IMR-90 (cell line): ENCODE data around the gene B3GNT5. TPM values are rescaled to one million over a fixed set of nuclear protein-coding genes. Genes with fewer than 3 reads are reported as not detected.

Experiments used
- ATAC-seq: fragments of 200-7000 bp; cut with Tn5 transposase; 2 replicates; pipeline ENCODE4 v1.9.1; 2020; ENCODE audit warnings: low read depth, mild to moderate bottlenecking, moderate library complexity
- BruUV-seq: library from RNA; stranded (reverse); fragments of 400-500 nt; replicated peaks from 2 replicates; lab custom pipeline; 2021; lab: Mats Ljungman, UMichigan
- CTCF ChIA-PET: fragments of 300-600 bp; formaldehyde crosslinking; extraction: SDS; loops from one replicate; lab custom pipeline; 2021; ENCODE audit warnings: antibody characterized with exemption; lab: Yijun Ruan, JAX
- POLR2A ChIA-PET: fragments of 300-600 bp; sonication (Branson Sonifier 250); formaldehyde crosslinking; loops from one replicate; lab custom pipeline; 2022; ENCODE audit warnings: antibody characterized with exemption; ENCODE audit not compliant: unreplicated experiment; lab: Charles Lee
- DNase-seq: peaks from one replicate; pipeline ENCODE4 v3.0.0; 2013
- H2AFZ ChIP-seq: replicated peaks from 2 replicates; pipeline ENCODE3; 2013; ENCODE audit warnings: low read length, mild to moderate bottlenecking; ENCODE audit not compliant: poor library complexity
- H2AK5ac ChIP-seq: 2 replicates; pipeline ENCODE4 v1.6.1; 2013; ENCODE audit warnings: low read depth, low read length, inconsistent platforms
- H2AK9ac ChIP-seq: replicated peaks from 2 replicates; pipeline ENCODE3; 2013; ENCODE audit warnings: mild to moderate bottlenecking, low read depth, low read length, moderate library complexity; ENCODE audit not compliant: poor library complexity
- H2BK120ac ChIP-seq: 2 replicates; pipeline ENCODE4 v1.6.1; 2013; ENCODE audit warnings: low read depth, low read length, inconsistent platforms
- H2BK15ac ChIP-seq: 3 replicates; pipeline ENCODE4 v1.6.1; 2013; ENCODE audit warnings: low read depth, low read length, inconsistent platforms
- H2BK20ac ChIP-seq: 2 replicates; pipeline ENCODE4 v1.6.1; 2013; ENCODE audit warnings: low read depth, mild to moderate bottlenecking, inconsistent platforms, low read length, moderate library complexity
- H2BK5ac ChIP-seq: 2 replicates; pipeline ENCODE4 v1.6.1; 2013; ENCODE audit warnings: mild to moderate bottlenecking, low read depth, low read length, inconsistent platforms; ENCODE audit not compliant: poor library complexity, severe bottlenecking
- H3K14ac ChIP-seq: replicated peaks from 2 replicates; pipeline ENCODE4 v1.6.1; 2013; ENCODE audit warnings: low read depth, low read length, inconsistent platforms
- H3K18ac ChIP-seq: 2 replicates; pipeline ENCODE4 v1.6.1; 2013; ENCODE audit warnings: low read depth, low read length, control low read depth
- H3K23ac ChIP-seq: 2 replicates; pipeline ENCODE4 v1.6.1; 2013; ENCODE audit warnings: low read depth, low read length, inconsistent platforms
- H3K27ac ChIP-seq: 2 replicates; pipeline ENCODE4 v1.5.1; 2013; ENCODE audit warnings: mild to moderate bottlenecking, control low read depth, low read length; ENCODE audit not compliant: insufficient read depth
- H3K27me3 ChIP-seq: 2 replicates; pipeline ENCODE4 v1.6.1; 2013; ENCODE audit warnings: low read length; ENCODE audit not compliant: control insufficient read depth, insufficient read depth
- H3K36me3 ChIP-seq: 2 replicates; pipeline ENCODE4 v1.6.1; 2013; ENCODE audit warnings: low read length, mixed read lengths; ENCODE audit not compliant: control insufficient read depth, insufficient read depth
- H3K4ac ChIP-seq: 2 replicates; pipeline ENCODE4 v1.6.1; 2013; ENCODE audit warnings: low read depth, low read length, inconsistent platforms
- H3K4me1 ChIP-seq: 2 replicates; pipeline ENCODE4 v1.6.1; 2013; ENCODE audit warnings: low read length, mixed read lengths; ENCODE audit not compliant: control insufficient read depth, insufficient read depth
- H3K4me2 ChIP-seq: 2 replicates; pipeline ENCODE4 v1.6.1; 2013; ENCODE audit warnings: low read depth, mild to moderate bottlenecking, control low read depth, low read length, moderate library complexity
- H3K4me3 ChIP-seq: 2 replicates; pipeline ENCODE4 v1.5.1; 2013; ENCODE audit warnings: low read depth, mild to moderate bottlenecking, control low read depth, low read length, moderate library complexity; ENCODE audit not compliant: insufficient read depth
- H3K56ac ChIP-seq: 2 replicates; pipeline ENCODE4 v1.6.1; 2013; ENCODE audit warnings: low read length, inconsistent platforms; ENCODE audit not compliant: insufficient read depth; ENCODE audit errors: extremely low read depth
- H3K79me1 ChIP-seq, 2 experiments: 2 replicates each; pipeline ENCODE4 v1.6.1; 2013; ENCODE audit warnings: low read length in 2 of 2, inconsistent platforms in 1 of 2, low read depth in 1 of 2
- H3K9ac ChIP-seq: 2 replicates; pipeline ENCODE4 v1.6.1; 2013; ENCODE audit warnings: low read depth, low read length, control low read depth
- H3K9me1 ChIP-seq: 2 replicates; pipeline ENCODE4 v1.6.1; 2013; ENCODE audit warnings: low read length, inconsistent platforms; ENCODE audit not compliant: insufficient read depth
- H3K9me3 ChIP-seq: 2 replicates; pipeline ENCODE4 v1.6.1; 2013; ENCODE audit warnings: low read length; ENCODE audit not compliant: control insufficient read depth, insufficient read depth
- H4K20me1 ChIP-seq: 2 replicates; pipeline ENCODE4 v1.6.1; 2013; ENCODE audit warnings: low read length, inconsistent platforms; ENCODE audit not compliant: insufficient read depth
- H4K5ac ChIP-seq: 2 replicates; pipeline ENCODE4 v1.6.1; 2013; ENCODE audit warnings: mild to moderate bottlenecking, low read depth, low read length, control low read depth
- H4K8ac ChIP-seq, 2 experiments: 2 replicates each; pipeline ENCODE4 v1.6.1; 2013; ENCODE audit warnings: low read depth in 2 of 2, low read length in 2 of 2, control low read depth in 1 of 2, inconsistent platforms in 1 of 2
- H4K91ac ChIP-seq: 2 replicates; pipeline ENCODE4 v1.6.1; 2013; ENCODE audit warnings: low read depth, low read length, inconsistent platforms; ENCODE audit not compliant: insufficient read depth
- BHLHE40 ChIP-seq: fragments of 150-350 bp; IDR thresholded peaks from 2 replicates; pipeline ENCODE4 v1.6.1; 2016; ENCODE audit warnings: mild to moderate bottlenecking, low read depth, low read length
- CEBPB ChIP-seq: IDR thresholded peaks from 2 replicates; pipeline ENCODE4 v1.6.1; 2012; ENCODE audit warnings: low read depth, low read length, improper control_type of control experiment
- CHD1 ChIP-seq: IDR thresholded peaks from 2 replicates; pipeline ENCODE4 v1.6.1; 2012; ENCODE audit warnings: low read depth, low read length, improper control_type of control experiment
- ELK1 ChIP-seq: fragments of 150-350 bp; IDR thresholded peaks from 2 replicates; pipeline ENCODE4 v1.6.1; 2016; ENCODE audit warnings: low read depth, mild to moderate bottlenecking, low read length, moderate library complexity, borderline replicate concordance
- FOS ChIP-seq: fragments of 150-350 bp; IDR thresholded peaks from 2 replicates; pipeline ENCODE4 v1.6.1; 2016; ENCODE audit warnings: low read depth, low read length
- MAFK ChIP-seq: IDR thresholded peaks from 2 replicates; pipeline ENCODE4 v1.6.1; 2012; ENCODE audit warnings: low read depth, low read length, improper control_type of control experiment
- MAZ ChIP-seq: IDR thresholded peaks from 2 replicates; pipeline ENCODE4 v1.6.1; 2012; ENCODE audit warnings: low read depth, mild to moderate bottlenecking, low read length, improper control_type of control experiment, moderate library complexity, borderline replicate concordance
- MXI1 ChIP-seq: IDR thresholded peaks from 2 replicates; pipeline ENCODE4 v1.6.1; 2012; ENCODE audit warnings: low read depth, mild to moderate bottlenecking, low read length, moderate library complexity, borderline replicate concordance
- NFE2L2 ChIP-seq: fragments of 150-350 bp; IDR thresholded peaks from 2 replicates; pipeline ENCODE4 v1.6.1; 2016; ENCODE audit warnings: low read depth, mild to moderate bottlenecking, low read length
- POLR2A ChIP-seq: IDR thresholded peaks from 2 replicates; pipeline ENCODE4 v1.6.1; 2012; ENCODE audit warnings: mild to moderate bottlenecking, low read depth, low read length
- RAD21 ChIP-seq: IDR thresholded peaks from 2 replicates; pipeline ENCODE4 v1.6.1; 2012; ENCODE audit warnings: low read length, improper control_type of control experiment
- RCOR1 ChIP-seq: IDR thresholded peaks from 2 replicates; pipeline ENCODE4 v1.6.1; 2012; ENCODE audit warnings: mild to moderate bottlenecking, low read length, improper control_type of control experiment; ENCODE audit not compliant: insufficient replicate concordance
- RFX5 ChIP-seq: IDR thresholded peaks from 2 replicates; pipeline ENCODE4 v1.8.0; 2012; ENCODE audit warnings: low read depth, mild to moderate bottlenecking, low read length, moderate library complexity
- SMC3 ChIP-seq: fragments of 150-350 bp; IDR thresholded peaks from 2 replicates; pipeline ENCODE4 v1.6.1; 2016; ENCODE audit warnings: low read depth, mild to moderate bottlenecking, antibody characterized with exemption, low read length, moderate library complexity
- USF2 ChIP-seq: fragments of 150-350 bp; IDR thresholded peaks from 2 replicates; pipeline ENCODE4 v1.6.1; 2017; ENCODE audit warnings: mild to moderate bottlenecking, antibody characterized with exemption, low read length, low read depth
- WGBS, 2 experiments: methylation state at CpG; one replicate each; pipeline versions ENCODE4 v1.1.5 to v1.1.7; 2013; ENCODE audit warnings: missing lambda C conversion rate in 2 of 2; ENCODE audit not compliant: insufficient read length in 1 of 2; ENCODE audit errors: extremely low coverage in 2 of 2; 5-methylcytosine and 5-hydroxymethylcytosine counted together
- dilution Hi-C: fragments of 300-500 bp; cut with HindIII; formaldehyde crosslinking; loops from one replicate; pipeline ENCODE4 v1.14.3; 2018; ENCODE audit warnings: low sequenced_read_pairs; ENCODE audit not compliant: unreplicated experiment
- in situ Hi-C: fragments of 300-500 bp; cut with MboI; formaldehyde crosslinking; loops from 3 replicates; pipeline ENCODE4 v1.14.3; 2019; ENCODE audit warnings: low sequenced_read_pairs, inconsistent platforms, mixed read lengths
- intact Hi-C: fragments of 100-400 bp; cut with micrococcal nuclease; formaldehyde crosslinking; loops from 2 replicates; pipeline ENCODE4 v1.10.0; 2022
- polyA plus RNA-seq, 3 experiments: library from polyadenylated mRNA; depleted of rRNA; stranded (reverse); fragments of >200 nt; gene quantifications; 2 replicates each; pipeline ENCODE4 v1.2.3, GENCODE V29; 2012; ENCODE audit warnings: low replicate concordance in 1 of 3
- total RNA-seq: library from RNA; depleted of rRNA; stranded (reverse); fragments of >200 nt; gene quantifications from 2 replicates; pipeline ENCODE4 v1.2.3, GENCODE V29; 2012
- TF ChIP-seq, protein P1 (sequence below): conservative IDR thresholded peaks from 2 replicates; pipeline ENCODE4 v1.5.1; 2012; ENCODE audit warnings: mild to moderate bottlenecking, low read depth, low read length, improper control_type of control experiment

The B3GNT5 gene
- total and polyA plus RNA-seq, 2 of the 4 experiments (the other 2 are of a cell fraction), result 1.6 to 3.4 TPM

GRCh38 chr3:183313764-183314163 lies 60.7 kb downstream of the B3GNT5 start:
- H3K56ac ChIP-seq, result no peak overlapping the region
- H3K4me2 ChIP-seq, result no peak overlapping the region
- H3K23ac ChIP-seq, result no peak overlapping the region
- BruUV-seq, result no TSS peak
- no peak for DNase-seq
- ChIA-PET POLR2A (no interaction called here), CTCF (no interaction called here)
- H3K27ac ChIP-seq, result no peak overlapping the region
- no peaks in the 10 kb centered on the region for H3K36me3 ChIP-seq
- 20% methylated on average over 1 of the region's 7 CpGs; no CpG with 5 or more reads in 1 of the 2 experiments for WGBS, 2 experiments
- TF ChIP-seq MAZ (no peak), USF2 (no peak), RFX5 (no peak), SMC3 (no peak), MAFK (no peak), ELK1 (no peak), POLR2A (no peak), FOS (no peak), RCOR1 (no peak), RAD21 (no peak), MXI1 (no peak), CHD1 (no peak), NFE2L2 (no peak), BHLHE40 (no peak), CEBPB (no peak)
- TF ChIP-seq, protein P1, sequence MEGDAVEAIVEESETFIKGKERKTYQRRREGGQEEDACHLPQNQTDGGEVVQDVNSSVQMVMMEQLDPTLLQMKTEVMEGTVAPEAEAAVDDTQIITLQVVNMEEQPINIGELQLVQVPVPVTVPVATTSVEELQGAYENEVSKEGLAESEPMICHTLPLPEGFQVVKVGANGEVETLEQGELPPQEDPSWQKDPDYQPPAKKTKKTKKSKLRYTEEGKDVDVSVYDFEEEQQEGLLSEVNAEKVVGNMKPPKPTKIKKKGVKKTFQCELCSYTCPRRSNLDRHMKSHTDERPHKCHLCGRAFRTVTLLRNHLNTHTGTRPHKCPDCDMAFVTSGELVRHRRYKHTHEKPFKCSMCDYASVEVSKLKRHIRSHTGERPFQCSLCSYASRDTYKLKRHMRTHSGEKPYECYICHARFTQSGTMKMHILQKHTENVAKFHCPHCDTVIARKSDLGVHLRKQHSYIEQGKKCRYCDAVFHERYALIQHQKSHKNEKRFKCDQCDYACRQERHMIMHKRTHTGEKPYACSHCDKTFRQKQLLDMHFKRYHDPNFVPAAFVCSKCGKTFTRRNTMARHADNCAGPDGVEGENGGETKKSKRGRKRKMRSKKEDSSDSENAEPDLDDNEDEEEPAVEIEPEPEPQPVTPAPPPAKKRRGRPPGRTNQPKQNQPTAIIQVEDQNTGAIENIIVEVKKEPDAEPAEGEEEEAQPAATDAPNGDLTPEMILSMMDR, result no peak
- H3K9ac ChIP-seq, result no peak overlapping the region
- H2AFZ ChIP-seq, result no peak overlapping the region
- no peak overlapping the region for H4K5ac ChIP-seq
- peaks cover 3% of the 10 kb centered on the region; the same call in 1 of the 2 replicates for H3K4me1 ChIP-seq
- H3K9me1 ChIP-seq, result peaks cover 6% of the 10 kb centered on the region
- no peaks in the 10 kb centered on the region for H3K79me1 ChIP-seq
- no peak overlapping the region for H2BK5ac ChIP-seq
- H2AK5ac ChIP-seq, result no peak overlapping the region
- H4K8ac ChIP-seq, result no peak overlapping the region
- H4K91ac ChIP-seq, result no peak overlapping the region
- H3K14ac ChIP-seq, result no peak overlapping the region
- peaks cover 27% of the 10 kb centered on the region for H3K27me3 ChIP-seq
- intact Hi-C loops (no loop called here), in situ Hi-C loops (no loop called here), dilution Hi-C loops (no loop called here)
- H4K20me1 ChIP-seq, result no peaks in the 10 kb centered on the region; the same call in 1 of the 2 replicates
- no peak for ATAC-seq
- no peak overlapping the region for H2BK20ac ChIP-seq
- H3K4ac ChIP-seq, result no peak overlapping the region
- H2BK120ac ChIP-seq, result no peak overlapping the region
- H3K4me3 ChIP-seq, result no peak overlapping the region
- no peak overlapping the region for H2AK9ac ChIP-seq
- no peaks in the 10 kb centered on the region for H3K9me3 ChIP-seq
- no peak overlapping the region for H3K18ac ChIP-seq
- no peak overlapping the region for H2BK15ac ChIP-seq
